HG02981 (cell line): Measurements from ENCODE around the gene KRTAP5-9.
"Not testable (repeated sequence)": the region's sequence is repeated elsewhere in the genome, so short reads cannot be mapped to it uniquely, and the experiment has no call there.

ENCODE experiments used
- ATAC-seq: cut with Tn5 transposase; IDR thresholded peaks from one replicate; pipeline ENCODE4 v1.9.1; 2021; ENCODE audit warnings: mild to moderate bottlenecking, moderate library complexity; ENCODE audit not compliant: unreplicated experiment

KRTAP5-9 gene

DNA sequence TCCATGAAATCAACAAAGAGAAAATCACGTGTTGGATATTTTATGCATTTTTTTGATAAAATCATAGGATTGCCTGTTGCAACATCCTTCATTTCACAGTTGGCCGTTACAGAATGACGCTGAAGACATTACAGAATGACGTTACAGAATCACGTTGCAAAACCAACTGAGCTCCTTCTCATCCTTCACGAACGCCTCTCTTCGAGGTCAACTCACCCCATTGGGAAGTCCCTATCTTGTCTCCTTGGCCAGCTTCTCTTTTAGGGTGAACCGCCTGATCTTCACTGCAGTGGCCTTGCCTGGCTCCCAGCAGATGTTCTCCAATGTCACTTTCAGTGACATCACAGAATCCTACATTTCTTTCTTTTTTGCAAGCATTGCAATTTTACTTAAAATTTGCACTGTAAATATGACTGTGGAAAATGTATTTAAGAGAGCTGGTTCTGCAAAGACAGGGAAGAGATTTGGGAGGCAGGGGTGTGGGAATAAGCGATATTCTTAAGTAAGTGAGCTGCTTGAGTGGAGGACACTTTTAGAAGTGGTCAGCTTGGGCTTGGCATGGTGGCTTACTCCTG, 16.1 kb upstream of the KRTAP5-9 start:
- ATAC-seq = no peak

- ATAC-seq = not testable (repeated sequence)
These were observed 13.3 kb upstream of the KRTAP5-9 start for GRCh38 chr11:71534711-71535608.

GRCh38 chr11:71535825-71536224, 12.4 kb upstream of the KRTAP5-9 start:
- ATAC-seq = no peak

GRCh38 chr11:71537537-71537936, 10.7 kb upstream of the KRTAP5-9 start:
- ATAC-seq = no peak

DNA sequence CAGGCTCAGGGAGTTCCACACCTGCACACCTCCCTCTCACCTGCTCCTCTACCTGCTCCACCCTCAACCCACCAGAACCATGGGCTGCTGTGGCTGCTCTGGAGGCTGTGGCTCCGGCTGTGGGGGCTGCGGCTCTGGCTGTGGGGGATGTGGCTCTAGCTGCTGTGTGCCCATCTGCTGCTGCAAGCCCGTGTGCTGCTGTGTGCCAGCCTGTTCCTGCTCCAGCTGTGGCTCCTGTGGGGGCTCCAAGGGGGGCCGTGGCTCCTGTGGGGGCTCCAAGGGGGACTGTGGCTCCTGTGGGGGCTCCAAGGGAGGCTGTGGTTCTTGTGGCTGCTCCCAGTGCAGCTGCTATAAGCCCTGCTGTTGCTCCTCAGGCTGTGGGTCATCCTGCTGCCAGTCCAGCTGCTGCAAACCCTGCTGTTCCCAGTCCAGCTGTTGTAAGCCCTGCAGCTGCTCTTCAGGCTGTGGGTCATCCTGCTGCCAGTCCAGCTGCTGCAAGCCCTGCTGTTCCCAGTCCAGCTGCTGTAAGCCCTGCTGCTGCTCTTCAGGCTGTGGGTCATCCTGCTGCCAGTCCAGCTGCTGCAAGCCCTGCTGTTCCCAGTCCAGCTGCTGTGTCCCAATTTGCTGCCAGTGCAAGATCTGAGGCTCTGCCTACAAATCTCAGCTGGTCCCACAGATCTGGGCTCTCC, 10.1 kb upstream of the KRTAP5-9 start, which contains the start of gene KRTAP5-8:
Gene KRTAP5-8 (plus strand): TSS at position 49 of the 689 bp plus-strand sequence. CDS start 31 bp downstream, at position 80.
- ATAC-seq = not testable (repeated sequence)

GRCh38 chr11:71538666-71538990, 9.6 kb upstream of the KRTAP5-9 start:
- no peak for ATAC-seq

DNA sequence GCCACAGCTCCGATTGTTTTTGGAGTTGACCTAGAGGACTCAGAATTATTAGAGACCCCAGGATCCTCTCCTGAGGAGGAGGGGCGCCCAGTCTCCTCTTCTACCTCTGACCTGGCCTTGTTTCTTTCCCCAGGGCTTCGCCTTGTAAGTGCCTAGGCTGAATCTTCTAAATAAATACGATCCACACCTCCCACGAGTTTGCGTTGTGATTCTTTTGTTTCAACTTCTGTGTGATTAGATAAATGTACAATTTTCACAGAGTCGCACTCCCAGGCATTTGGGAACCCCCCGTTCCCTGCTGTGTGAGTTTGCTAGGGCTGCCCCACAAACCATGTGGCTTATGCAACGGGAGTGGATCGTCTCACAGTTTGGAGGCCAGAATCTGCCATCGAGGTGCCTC, 9.2 kb upstream of the KRTAP5-9 start:
- ATAC-seq = no peak

DNA sequence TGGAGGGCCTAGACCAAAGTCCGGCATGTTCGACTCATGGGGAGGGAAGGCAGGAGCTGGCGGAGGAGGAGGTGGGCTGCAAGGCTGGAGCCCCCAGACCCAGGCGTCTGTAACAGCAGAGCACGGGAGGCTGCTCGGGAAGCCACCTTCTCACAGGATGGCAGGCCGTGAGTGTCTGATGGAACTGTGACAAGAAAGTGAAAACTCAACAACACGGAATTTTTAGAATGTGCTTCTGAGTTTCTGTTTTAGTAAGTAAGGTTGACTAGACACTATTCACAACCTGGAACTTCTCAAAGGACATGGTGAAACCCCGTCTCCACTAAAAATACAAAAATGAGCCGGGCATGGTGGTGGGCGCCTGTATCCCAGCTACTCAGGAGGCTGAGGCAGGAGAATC, 8.2 kb upstream of the KRTAP5-9 start:
- ATAC-seq = not testable (repeated sequence)

GRCh38 chr11:71540521-71541304, 7.5 kb upstream of the KRTAP5-9 start:
- ATAC-seq = not testable (repeated sequence)

- no peak for ATAC-seq
These were observed 5.8 kb upstream of the KRTAP5-9 start for GRCh38 chr11:71542382-71542781.

GRCh38 chr11:71542879-71543777, 5.1 kb upstream of the KRTAP5-9 start:
- ATAC-seq = no peak

DNA sequence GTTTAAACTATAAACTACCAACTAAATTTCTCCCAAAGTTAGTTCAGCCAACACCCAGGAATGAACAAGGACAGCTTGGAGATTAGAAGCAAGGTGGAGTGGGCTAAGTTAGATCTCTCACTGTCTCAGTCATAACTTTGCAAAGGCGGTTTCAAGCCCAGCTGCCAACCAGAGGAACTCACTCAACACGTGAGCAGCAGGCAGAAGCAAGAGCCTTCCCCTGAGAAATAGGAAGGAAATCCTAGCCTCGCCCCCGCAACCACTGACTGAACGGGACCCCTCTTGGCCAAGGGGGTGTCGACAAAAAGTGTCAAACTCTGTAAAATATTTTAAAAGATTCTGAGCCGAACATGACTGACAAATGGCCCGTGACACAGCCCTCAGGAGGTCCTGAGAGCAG, 4.4 kb upstream of the KRTAP5-9 start:
- ATAC-seq = no peak

DNA sequence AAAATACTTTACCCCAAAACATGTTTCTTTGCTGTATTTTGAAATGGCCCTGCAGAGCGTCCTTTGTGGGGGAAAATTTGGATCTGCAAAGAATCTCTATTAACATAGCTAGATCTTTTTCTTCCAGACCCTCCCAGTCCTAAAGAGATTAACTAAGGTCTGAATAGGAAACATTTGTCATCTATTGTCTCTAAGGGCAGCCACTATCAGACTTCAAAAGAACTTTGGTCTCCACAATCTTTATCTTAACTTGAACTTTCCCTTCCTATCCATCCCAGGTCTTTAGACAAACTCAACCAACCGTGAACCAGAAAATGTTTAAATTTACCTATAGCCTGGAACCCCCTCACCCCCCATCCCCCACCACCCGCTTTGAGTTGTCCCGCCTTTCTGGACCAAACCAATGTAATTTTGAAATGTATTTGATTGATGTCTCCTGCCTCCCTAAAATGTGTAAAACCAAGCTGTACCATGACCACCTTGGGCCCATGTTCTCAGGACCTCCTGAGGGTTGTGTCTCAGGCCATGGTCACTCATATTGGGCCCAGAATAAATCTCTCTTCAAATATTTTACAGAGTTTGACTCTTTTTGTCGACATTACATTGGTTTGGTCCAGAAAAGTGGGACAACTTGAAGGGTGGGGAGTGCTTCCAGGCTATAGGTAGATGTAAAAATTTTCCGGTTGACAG, 3.5 kb upstream of the KRTAP5-9 start:
- no peak for ATAC-seq

DNA sequence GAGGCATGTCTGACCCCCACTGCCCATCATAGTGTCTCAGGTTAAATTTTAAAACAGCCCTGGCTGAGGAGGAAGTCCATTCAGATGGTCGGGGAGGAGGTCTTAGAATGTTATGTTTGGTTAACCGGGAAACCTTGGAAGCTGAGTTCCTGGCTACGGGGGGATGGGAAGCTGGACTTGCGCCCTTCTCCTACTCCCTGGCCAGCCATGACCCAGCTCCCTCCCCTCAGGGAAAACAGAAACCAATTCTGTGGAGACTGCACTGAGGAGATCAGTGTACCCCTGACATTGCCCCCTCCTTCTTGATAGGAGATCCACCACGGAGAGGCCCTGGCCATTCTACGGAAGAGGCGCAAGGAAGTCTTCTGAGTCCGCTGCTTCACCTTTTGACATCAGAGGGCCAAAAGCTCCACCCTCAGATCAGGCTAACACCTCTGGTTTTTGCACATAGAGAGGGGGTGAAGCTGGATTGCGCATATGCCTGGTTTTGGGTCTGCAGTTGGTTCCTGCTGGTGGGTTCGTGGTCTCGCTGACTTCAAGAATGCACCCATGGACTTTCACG, 2.7 kb upstream of the KRTAP5-9 start:
- no peak for ATAC-seq

DNA sequence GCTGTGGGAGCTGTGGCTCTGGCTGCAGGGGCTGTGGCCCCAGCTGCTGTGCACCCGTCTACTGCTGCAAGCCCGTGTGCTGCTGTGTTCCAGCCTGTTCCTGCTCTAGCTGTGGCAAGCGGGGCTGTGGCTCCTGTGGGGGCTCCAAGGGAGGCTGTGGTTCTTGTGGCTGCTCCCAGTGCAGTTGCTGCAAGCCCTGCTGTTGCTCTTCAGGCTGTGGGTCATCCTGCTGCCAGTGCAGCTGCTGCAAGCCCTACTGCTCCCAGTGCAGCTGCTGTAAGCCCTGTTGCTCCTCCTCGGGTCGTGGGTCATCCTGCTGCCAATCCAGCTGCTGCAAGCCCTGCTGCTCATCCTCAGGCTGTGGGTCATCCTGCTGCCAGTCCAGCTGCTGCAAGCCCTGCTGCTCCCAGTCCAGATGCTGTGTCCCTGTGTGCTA, 514 bp downstream of the KRTAP5-9 start:
- ATAC-seq = no peak

GRCh38 chr11:71551711-71552110, 3.5 kb downstream of the KRTAP5-9 start:
- ATAC-seq = no peak

DNA sequence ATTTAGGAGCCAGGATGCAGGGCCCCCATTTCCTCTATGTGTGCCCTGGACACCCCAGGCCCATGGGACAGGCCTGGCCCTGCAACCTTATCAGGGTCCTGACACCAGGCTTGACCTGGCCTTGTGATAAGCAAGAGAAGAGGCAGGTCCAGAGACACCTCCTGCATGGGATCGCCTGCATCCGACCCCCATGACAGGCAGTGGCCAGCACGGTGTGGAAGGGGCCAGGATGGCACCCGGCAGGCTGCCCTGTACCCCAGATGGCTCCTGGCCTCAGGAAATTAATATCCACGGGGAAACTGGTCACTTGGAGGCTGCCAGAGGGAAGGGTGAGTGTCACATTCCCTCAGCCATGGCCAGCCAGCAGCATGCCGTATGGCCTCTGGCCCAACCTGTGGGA, 6.8 kb downstream of the KRTAP5-9 start:
- ATAC-seq = no peak

- no peak for ATAC-seq
These were observed 7.3 kb downstream of the KRTAP5-9 start for GRCh38 chr11:71555508-71555907.

GRCh38 chr11:71556018-71556417, 7.8 kb downstream of the KRTAP5-9 start:
- ATAC-seq = no peak
